DOHH2 (cell line): ENCODE results near the gene ALG2.

ENCODE experiments used
- H3F3A ChIP-seq: fragments of 200-600 bp; sonication (generic), shearing (Covaris generic); 2 replicates; pipeline ENCODE4 v1.6.0; 2016; ENCODE audit warnings: antibody characterized with exemption, mild to moderate bottlenecking; ENCODE audit not compliant: control insufficient read depth, insufficient read depth
- H3K27ac ChIP-seq: fragments of 200-600 bp; sonication (generic); 2 replicates; pipeline ENCODE4 v1.5.1; 2014; ENCODE audit warnings: low read depth, mild to moderate bottlenecking, low read length, moderate library complexity
- H3K27me3 ChIP-seq: fragments of 200-600 bp; sonication (generic); 2 replicates; pipeline ENCODE4 v1.6.1; 2014; ENCODE audit warnings: mild to moderate bottlenecking, low read length, mixed read lengths; ENCODE audit not compliant: control insufficient read depth
- H3K36me3 ChIP-seq: fragments of 200-600 bp; sonication (generic); 2 replicates; pipeline ENCODE4 v1.6.1; 2014; ENCODE audit warnings: mild to moderate bottlenecking, low read length, moderate library complexity, mixed read lengths; ENCODE audit not compliant: control insufficient read depth
- H3K4me1 ChIP-seq: fragments of 200-600 bp; sonication (generic); 2 replicates; pipeline ENCODE4 v1.6.1; 2014; ENCODE audit warnings: mild to moderate bottlenecking, low read length, mixed read lengths; ENCODE audit not compliant: control insufficient read depth
- H3K4me2 ChIP-seq: fragments of 200-600 bp; sonication (generic); 2 replicates; pipeline ENCODE4 v1.6.0; 2014; ENCODE audit warnings: mild to moderate bottlenecking, low read length, moderate library complexity
- H3K4me3 ChIP-seq: fragments of 200-600 bp; sonication (generic); 2 replicates; pipeline ENCODE4 v1.5.1; 2014; ENCODE audit warnings: mild to moderate bottlenecking, low read length, mixed read lengths
- H3K79me2 ChIP-seq: fragments of 200-600 bp; sonication (generic); 2 replicates; pipeline ENCODE4 v1.6.1; 2014; ENCODE audit warnings: mild to moderate bottlenecking, low read length, mixed read lengths; ENCODE audit not compliant: control insufficient read depth
- H3K9me2 ChIP-seq: fragments of 200-600 bp; sonication (generic); replicated peaks from 2 replicates; pipeline ENCODE4 v1.6.1; 2014; ENCODE audit warnings: mild to moderate bottlenecking, low read length, mixed read lengths; ENCODE audit not compliant: control insufficient read depth
- H3K9me3 ChIP-seq: fragments of 200-600 bp; sonication (generic); 2 replicates; pipeline ENCODE4 v1.6.1; 2014; ENCODE audit warnings: antibody characterized with exemption, low read length, mixed read lengths; ENCODE audit not compliant: control insufficient read depth, insufficient read depth
- H4K20me1 ChIP-seq: fragments of 200-600 bp; sonication (generic); 2 replicates; pipeline ENCODE4 v1.6.0; 2014; ENCODE audit warnings: low read depth, mild to moderate bottlenecking, antibody characterized with exemption, low read length, moderate library complexity; ENCODE audit not compliant: control insufficient read depth, insufficient read depth
- EZH2phosphoT487 ChIP-seq: fragments of 200-600 bp; sonication (generic); IDR thresholded peaks from 2 replicates; pipeline ENCODE4 v1.6.1; 2017; ENCODE audit warnings: borderline replicate concordance, mild to moderate bottlenecking, antibody characterized with exemption, low read length, moderate library complexity, mixed read lengths
- TF ChIP-seq, protein P1 (sequence below): fragments of 200-600 bp; sonication (generic); IDR thresholded peaks from one replicate; pipeline ENCODE4 v1.5.1; 2014; ENCODE audit warnings: antibody characterized with exemption, mild to moderate bottlenecking, low read depth, low read length; ENCODE audit not compliant: poor library complexity, severe bottlenecking

The ALG2 gene

DNA sequence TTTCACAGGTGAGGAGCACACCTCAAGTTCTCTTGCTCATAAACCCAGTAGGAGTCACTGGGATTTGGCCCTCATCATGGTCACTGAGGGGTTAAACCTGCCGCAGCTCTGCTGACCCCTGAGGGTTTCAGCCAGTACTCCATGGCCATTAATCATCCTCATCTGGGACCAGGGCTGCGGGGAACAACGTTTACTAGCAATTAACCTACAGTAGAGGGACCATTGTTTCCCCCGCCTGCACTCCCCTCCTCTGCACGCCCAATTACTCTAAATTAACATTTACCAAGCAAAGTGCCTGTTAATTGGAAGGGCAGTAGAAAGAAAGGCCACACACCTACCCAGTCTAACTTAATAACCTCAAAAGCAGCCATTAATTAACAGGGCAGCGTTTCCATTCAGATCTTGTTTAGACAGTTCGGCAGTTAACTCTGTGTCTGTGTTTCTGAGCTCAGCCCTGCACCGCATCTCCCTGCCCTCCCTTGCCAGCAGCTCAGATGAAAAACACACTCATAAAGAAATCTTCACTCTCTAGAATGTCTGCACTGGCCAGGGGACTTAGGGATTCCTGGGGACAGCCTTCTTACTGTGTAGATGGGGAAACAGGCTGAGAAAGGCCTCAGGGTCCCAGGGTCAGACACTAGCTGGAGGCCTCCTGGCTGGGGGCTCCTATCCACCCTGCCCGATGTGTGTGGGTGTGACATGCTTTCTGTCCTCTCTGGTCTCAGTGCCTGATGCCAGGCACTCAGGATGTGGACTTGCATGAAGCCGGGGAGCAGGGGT is 51.6 kb downstream of the ALG2 start:
- TF ChIP-seq EZH2phosphoT487, result no peak
- TF ChIP-seq, protein P1, sequence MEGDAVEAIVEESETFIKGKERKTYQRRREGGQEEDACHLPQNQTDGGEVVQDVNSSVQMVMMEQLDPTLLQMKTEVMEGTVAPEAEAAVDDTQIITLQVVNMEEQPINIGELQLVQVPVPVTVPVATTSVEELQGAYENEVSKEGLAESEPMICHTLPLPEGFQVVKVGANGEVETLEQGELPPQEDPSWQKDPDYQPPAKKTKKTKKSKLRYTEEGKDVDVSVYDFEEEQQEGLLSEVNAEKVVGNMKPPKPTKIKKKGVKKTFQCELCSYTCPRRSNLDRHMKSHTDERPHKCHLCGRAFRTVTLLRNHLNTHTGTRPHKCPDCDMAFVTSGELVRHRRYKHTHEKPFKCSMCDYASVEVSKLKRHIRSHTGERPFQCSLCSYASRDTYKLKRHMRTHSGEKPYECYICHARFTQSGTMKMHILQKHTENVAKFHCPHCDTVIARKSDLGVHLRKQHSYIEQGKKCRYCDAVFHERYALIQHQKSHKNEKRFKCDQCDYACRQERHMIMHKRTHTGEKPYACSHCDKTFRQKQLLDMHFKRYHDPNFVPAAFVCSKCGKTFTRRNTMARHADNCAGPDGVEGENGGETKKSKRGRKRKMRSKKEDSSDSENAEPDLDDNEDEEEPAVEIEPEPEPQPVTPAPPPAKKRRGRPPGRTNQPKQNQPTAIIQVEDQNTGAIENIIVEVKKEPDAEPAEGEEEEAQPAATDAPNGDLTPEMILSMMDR, result no peak
- no peaks in the 10 kb centered on the region for H3K79me2 ChIP-seq
- no peak overlapping the region for H3K4me2 ChIP-seq

GRCh38 chr9:99169086-99169485 is 52.7 kb downstream of the ALG2 start:
- Histone ChIP-seq H3K4me1 (peaks cover 21% of the 10 kb centered on the region), H3K79me2 (no peaks in the 10 kb centered on the region), H3F3A (no peaks in the 10 kb centered on the region), H3K27ac (no peak overlapping the region), H3K27me3 (no peaks in the 10 kb centered on the region), H3K4me2 (no peak overlapping the region), H3K36me3 (no peaks in the 10 kb centered on the region), H3K4me3 (no peak overlapping the region), H4K20me1 (no peaks in the 10 kb centered on the region), H3K9me2 (no peaks in the 10 kb centered on the region), H3K9me3 (no peaks in the 10 kb centered on the region)
- TF ChIP-seq, protein P1, result no peak
- TF ChIP-seq EZH2phosphoT487, result no peak

More for the DNA sequence above, 51.6 kb downstream of the ALG2 start:
- Histone ChIP-seq H3K4me1 (peaks cover 25% of the 10 kb centered on the region), H3K27ac (no peak overlapping the region), H3K27me3 (no peaks in the 10 kb centered on the region), H4K20me1 (no peaks in the 10 kb centered on the region), H3K9me3 (no peaks in the 10 kb centered on the region), H3F3A (no peaks in the 10 kb centered on the region), H3K9me2 (no peaks in the 10 kb centered on the region), H3K4me3 (no peak overlapping the region), H3K36me3 (no peaks in the 10 kb centered on the region)

DNA sequence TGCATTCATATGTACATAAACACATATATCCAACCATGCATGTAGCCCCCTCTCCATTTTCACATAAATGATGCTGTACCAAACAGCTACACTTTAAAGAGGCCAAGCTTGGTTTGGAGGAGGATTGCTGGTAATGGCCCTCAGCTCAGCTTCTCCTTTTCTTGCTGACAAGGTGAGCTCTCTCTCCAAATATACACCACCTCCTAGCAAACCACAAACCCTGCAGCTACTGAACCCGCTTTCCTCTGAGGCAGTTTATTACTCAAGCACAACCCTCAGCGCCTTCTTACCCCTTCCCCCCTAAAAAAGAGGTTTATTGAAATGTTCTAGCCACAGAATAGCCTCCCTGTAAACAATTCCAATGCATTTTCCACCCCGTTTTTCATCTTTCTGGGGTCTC is 54.0 kb downstream of the ALG2 start:
- H3K36me3 ChIP-seq, result no peaks in the 10 kb centered on the region
- no peak overlapping the region for H3K4me3 ChIP-seq
- no peaks in the 10 kb centered on the region for H3K9me2 ChIP-seq
- no peaks in the 10 kb centered on the region for H3F3A ChIP-seq
- no peak for TF ChIP-seq EZH2phosphoT487
- TF ChIP-seq, protein P1, result no peak
- no peaks in the 10 kb centered on the region for H4K20me1 ChIP-seq
- H3K79me2 ChIP-seq, result no peaks in the 10 kb centered on the region
- peaks cover 20% of the 10 kb centered on the region for H3K4me1 ChIP-seq
- no peaks in the 10 kb centered on the region for H3K27me3 ChIP-seq
- peak overlapping the region; percentile 0; the same call in 1 of the 2 replicates for H3K4me2 ChIP-seq
- H3K27ac ChIP-seq, result no peak overlapping the region
- no peaks in the 10 kb centered on the region for H3K9me3 ChIP-seq
